Colonic mucosa (tissue), 4 donors: ENCODE data around the gene ARHGAP12. TPM values are rescaled to one million over a fixed set of nuclear protein-coding genes. Genes with fewer than 3 reads are reported as not detected.
"Not testable (repeated sequence)": the region's sequence is repeated elsewhere in the genome, so short reads cannot be mapped to it uniquely, and the experiment has no call there.

Source experiments
- DNase-seq: peaks from one replicate; pipeline ENCODE4 v3.0.0-alpha.2; 2020
- H3K27ac ChIP-seq: fragments of 200-600 bp; one replicate; pipeline ENCODE4 v1.8.0; 2021
- H3K27me3 ChIP-seq: fragments of 200-600 bp; one replicate; pipeline ENCODE4 v1.8.0; 2021
- H3K36me3 ChIP-seq: fragments of 200-600 bp; one replicate; pipeline ENCODE4 v1.8.0; 2021
- H3K4me1 ChIP-seq: fragments of 200-600 bp; one replicate; pipeline ENCODE4 v1.8.0; 2021; ENCODE audit warnings: mild to moderate bottlenecking
- H3K4me3 ChIP-seq: fragments of 200-600 bp; one replicate; pipeline ENCODE4 v1.8.0; 2021
- H3K9ac ChIP-seq, 2 donors: one replicate each; pipeline ENCODE4 v1.7.0; 2013; ENCODE audit warnings: control low read depth in 2 of 2, low read depth in 2 of 2, low read length in 2 of 2
- H3K9me3 ChIP-seq: fragments of 200-600 bp; one replicate; pipeline ENCODE4 v1.8.0; 2021
- CTCF ChIP-seq: fragments of 200-600 bp; IDR thresholded peaks from one replicate; pipeline ENCODE4 v1.8.0; 2022; ENCODE audit warnings: antibody characterized with exemption, mild to moderate bottlenecking
- intact Hi-C: fragments of 100-400 bp; cut with DNase I; formaldehyde crosslinking; loops from one replicate; pipeline ENCODE4 v1.14.1; 2022
- total RNA-seq, 2 donors: library from RNA; stranded (reverse); fragmentation: NEBNext Ultra II Directional in 1 of 2; extraction: Animal tissue kit (Norgen Biotek cat#: 25700) in 1 of 2; gene quantifications; one replicate each; pipeline ENCODE4 v1.2.1, GENCODE V29; 2021
- donor health status: healthy.
- donor health status: DM: no; HTN: no; CAD: no.
- donor health status: DM: no; HTN: no; CAD: no.

Gene ARHGAP12
- total RNA-seq, 2 donors from 2014 or later: 25.1 to 43.9 TPM

- Histone ChIP-seq H3K4me3 (no peak overlapping the region), H3K27me3 (no peaks in the 10 kb centered on the region), H3K9ac (no peak overlapping the region), H3K27ac (no peak overlapping the region), H3K4me1 (no peaks in the 10 kb centered on the region), H3K9me3 (no peaks in the 10 kb centered on the region), H3K36me3 (no peaks in the 10 kb centered on the region)
- DNase-seq: no peak
- intact Hi-C loops: no loop called here
- TF ChIP-seq CTCF: no peak
Measured at GRCh38 chr10:31974434-31975124, 45.9 kb upstream of the ARHGAP12 start.

- H3K4me1 ChIP-seq: no peaks in the 10 kb centered on the region
- H3K27ac ChIP-seq: no peak overlapping the region
- intact Hi-C loops: no loop called here
- no peak for DNase-seq
- no peaks in the 10 kb centered on the region for H3K36me3 ChIP-seq
- TF ChIP-seq CTCF: no peak
- no peaks in the 10 kb centered on the region for H3K9me3 ChIP-seq
- H3K27me3 ChIP-seq: no peaks in the 10 kb centered on the region
- H3K9ac ChIP-seq: no peak overlapping the region
- no peak overlapping the region for H3K4me3 ChIP-seq
Measured at GRCh38 chr10:31972519-31973041, 43.9 kb upstream of the ARHGAP12 start.

- H3K36me3 ChIP-seq, H3K9me3 ChIP-seq, H3K4me3 ChIP-seq, H3K27ac ChIP-seq, intact Hi-C loops, H3K9ac ChIP-seq, H3K27me3 ChIP-seq, DNase-seq, H3K4me1 ChIP-seq: not testable (repeated sequence)
Measured at GRCh38 chr10:31969847-31970246, 41.2 kb upstream of the ARHGAP12 start.

- peaks cover 5% of the 10 kb centered on the region for H3K4me1 ChIP-seq
- H3K27ac ChIP-seq: no peak overlapping the region
- no peak overlapping the region for H3K4me3 ChIP-seq
- no peak for DNase-seq
- no peaks in the 10 kb centered on the region for H3K36me3 ChIP-seq
- no peak overlapping the region for H3K9ac ChIP-seq
- intact Hi-C loops: no loop called here
- TF ChIP-seq CTCF: no peak
- no peaks in the 10 kb centered on the region for H3K9me3 ChIP-seq
- no peaks in the 10 kb centered on the region for H3K27me3 ChIP-seq
Measured at GRCh38 chr10:31963589-31963980, 35.0 kb upstream of the ARHGAP12 start.

GRCh38 chr10:31962826-31963588 lies 34.4 kb upstream of the ARHGAP12 start:
- no peak overlapping the region for H3K27ac ChIP-seq
- H3K4me3 ChIP-seq: no peak overlapping the region
- H3K4me1 ChIP-seq: peaks cover 5% of the 10 kb centered on the region
- intact Hi-C loops: no loop called here
- H3K36me3 ChIP-seq: no peaks in the 10 kb centered on the region
- no peak for TF ChIP-seq CTCF
- no peaks in the 10 kb centered on the region for H3K9me3 ChIP-seq
- no peaks in the 10 kb centered on the region for H3K27me3 ChIP-seq
- H3K9ac ChIP-seq: no peak overlapping the region
- DNase-seq: no peak
